Panc1 (cell line): ENCODE measurements around the gene NAA80.

Source experiments
- CTCF ChIP-seq: fragments of 450-650 bp; IDR thresholded peaks from 2 replicates; pipeline ENCODE4 v1.5.1; 2017; ENCODE audit warnings: mild to moderate bottlenecking
- POLR2AphosphoS5 ChIP-seq: IDR thresholded peaks from 2 replicates; pipeline ENCODE4 v1.6.1; 2012; ENCODE audit warnings: mild to moderate bottlenecking, low read depth, low read length, moderate library complexity
- TCF7L2 ChIP-seq: IDR thresholded peaks from 2 replicates; pipeline ENCODE4 v1.6.1; 2011; ENCODE audit warnings: mild to moderate bottlenecking, low read depth, low read length, inconsistent platforms

DNA sequence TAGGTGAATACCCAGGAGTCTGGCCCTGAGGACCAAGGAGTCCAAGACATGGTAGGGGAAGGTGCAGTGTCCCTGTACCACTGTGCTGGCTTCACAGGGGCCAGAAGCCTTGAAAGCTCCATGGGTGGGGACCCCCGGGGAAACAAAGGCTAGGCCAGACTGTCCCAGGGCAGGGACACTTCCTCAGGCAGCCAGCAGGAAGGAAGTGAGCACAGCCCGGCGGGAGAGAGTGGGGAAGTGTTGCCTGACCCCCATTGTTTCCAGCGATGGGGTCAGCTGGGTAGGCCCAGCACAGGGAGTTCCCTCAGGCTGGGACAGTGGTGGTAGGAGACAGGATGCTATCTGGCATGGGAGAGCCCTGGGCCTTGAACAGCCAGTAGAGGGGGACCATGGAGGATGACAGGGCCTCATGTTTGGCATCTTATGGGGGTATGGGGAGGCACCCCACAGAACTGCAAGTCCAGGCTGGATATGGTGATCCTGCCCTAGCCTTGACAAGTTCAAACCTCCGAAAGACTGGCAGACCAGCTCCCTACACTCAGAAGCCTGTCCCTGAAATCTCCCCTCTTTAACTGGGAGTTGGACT lies 24.5 kb upstream of the NAA80 start:
- no peak for TF ChIP-seq CTCF
- TF ChIP-seq POLR2AphosphoS5 = no peak
- TF ChIP-seq TCF7L2 = no peak
